Measurements from ENCODE around the gene AMBN.
A peak's percentile ranks its signal among the peaks of the same experiment; 100 is the strongest.

AMBN gene

DNA sequence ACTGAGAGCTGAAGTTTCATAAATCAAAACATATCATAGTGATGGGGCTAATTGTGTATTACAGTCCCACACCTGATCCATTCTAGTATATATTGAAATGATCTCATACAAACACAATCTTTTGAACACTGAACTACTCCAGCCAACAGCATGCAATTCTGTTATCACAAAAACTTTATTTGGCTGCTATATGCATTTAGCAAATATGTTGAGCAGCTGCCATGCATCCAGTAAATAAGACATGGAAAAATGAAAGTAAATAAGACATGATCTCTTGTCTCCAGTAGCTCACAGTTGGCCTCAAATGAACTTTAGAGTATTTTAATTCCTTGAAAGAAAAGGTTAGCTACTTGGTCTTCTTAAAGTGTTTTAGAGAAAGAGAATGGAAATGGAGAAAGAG lies 2.1 kb downstream of the AMBN start:
- Mint-ChIP-seq H3K9me3 (no peaks in the 10 kb centered on the region), H3K4me1 (ENCODE audit: low read depth) (no peaks in the 10 kb centered on the region), H3K4me3 (no peak overlapping the region), H3K27me3 (peaks cover 10% of the 10 kb centered on the region), H3K27ac (no peak overlapping the region), H3K36me3 (ENCODE audit: low read depth) (no peaks in the 10 kb centered on the region)
- DNase-seq = no peak

DNA sequence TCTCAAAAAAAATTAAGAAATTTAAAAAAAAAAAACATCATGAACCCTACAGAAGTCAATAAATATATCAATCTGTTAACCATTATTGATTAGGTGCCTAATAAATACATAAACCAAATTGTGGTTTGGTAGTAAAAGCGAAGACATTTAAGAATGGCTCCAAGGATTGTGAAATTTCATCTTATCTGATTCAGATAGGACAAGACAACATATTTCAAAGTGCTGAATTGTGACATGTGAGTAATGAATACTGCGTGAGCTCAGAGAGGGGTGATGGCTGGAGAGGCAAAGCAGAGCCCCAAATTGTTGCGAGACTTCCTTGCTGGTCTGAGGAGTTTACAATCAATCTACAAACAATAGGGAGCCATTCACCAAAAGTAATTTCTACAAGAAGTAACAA lies 8.2 kb downstream of the AMBN start:
- no peaks in the 10 kb centered on the region for H3K9me3 Mint-ChIP-seq
- no peak overlapping the region for H3K27ac Mint-ChIP-seq
- no peaks in the 10 kb centered on the region for H3K4me1 Mint-ChIP-seq (ENCODE audit: low read depth)
- peaks cover 3% of the 10 kb centered on the region for H3K27me3 Mint-ChIP-seq
- H3K4me3 Mint-ChIP-seq = no peak overlapping the region
- no peak for DNase-seq
- no peaks in the 10 kb centered on the region for H3K36me3 Mint-ChIP-seq (ENCODE audit: low read depth)

DNA sequence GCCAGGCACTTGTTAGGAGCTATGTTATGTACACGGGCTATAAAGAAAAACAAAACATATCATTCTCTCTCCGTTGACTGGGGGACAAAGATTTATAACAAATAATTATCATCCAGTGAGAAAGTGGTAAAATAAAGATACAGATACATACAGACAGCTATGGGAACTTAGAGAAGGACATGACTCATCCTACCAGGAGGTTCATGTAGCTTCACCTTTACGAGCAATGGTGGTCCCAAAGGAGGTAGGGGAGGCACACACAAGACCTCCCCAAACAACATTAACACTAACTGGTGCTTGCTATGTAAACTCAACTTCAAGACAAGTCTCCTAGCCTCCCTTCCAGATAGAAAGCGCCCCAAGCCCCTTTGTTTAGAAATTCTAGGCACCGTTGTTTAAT lies 8.9 kb downstream of the AMBN start:
- Mint-ChIP-seq H3K4me1 (ENCODE audit: low read depth) (no peaks in the 10 kb centered on the region), H3K4me3 (no peak overlapping the region), H3K36me3 (ENCODE audit: low read depth) (no peaks in the 10 kb centered on the region), H3K27ac (no peak overlapping the region), H3K27me3 (peaks cover 3% of the 10 kb centered on the region), H3K9me3 (no peaks in the 10 kb centered on the region)
- DNase-seq = no peak

DNA sequence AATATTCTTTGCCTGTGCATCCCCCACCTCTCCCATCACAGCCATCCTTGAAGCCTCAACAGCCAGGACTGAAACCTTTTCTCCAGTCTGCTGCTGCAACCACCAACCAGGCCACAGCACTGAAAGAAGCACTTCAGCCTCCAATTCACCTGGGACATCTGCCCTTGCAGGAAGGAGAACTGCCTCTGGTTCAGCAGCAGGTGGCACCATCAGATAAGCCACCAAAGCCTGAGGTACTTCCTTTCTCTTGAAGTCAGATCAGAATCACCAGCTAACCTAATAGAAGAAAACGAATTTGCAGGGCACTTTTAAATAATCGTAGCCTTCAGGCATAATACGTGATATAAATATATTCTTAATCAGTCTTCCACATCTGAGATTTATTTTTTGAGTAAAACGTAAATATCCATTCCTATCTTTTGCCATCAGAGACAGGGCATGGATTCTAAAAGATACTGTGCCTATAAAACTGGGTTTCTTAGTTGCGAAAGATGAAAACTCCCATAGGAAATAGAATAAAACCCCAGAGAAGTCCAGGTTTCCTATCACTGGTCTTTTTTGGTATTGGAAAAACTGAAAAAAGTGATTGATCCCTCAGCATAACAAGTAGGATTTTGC lies 9.5 kb downstream of the AMBN start:
- Mint-ChIP-seq H3K27ac (no peak overlapping the region), H3K36me3 (ENCODE audit: low read depth) (no peaks in the 10 kb centered on the region), H3K4me3 (no peak overlapping the region), H3K27me3 (peaks cover 3% of the 10 kb centered on the region), H3K4me1 (ENCODE audit: low read depth) (no peaks in the 10 kb centered on the region), H3K9me3 (no peaks in the 10 kb centered on the region)
- peak; percentile 63 for DNase-seq

DNA sequence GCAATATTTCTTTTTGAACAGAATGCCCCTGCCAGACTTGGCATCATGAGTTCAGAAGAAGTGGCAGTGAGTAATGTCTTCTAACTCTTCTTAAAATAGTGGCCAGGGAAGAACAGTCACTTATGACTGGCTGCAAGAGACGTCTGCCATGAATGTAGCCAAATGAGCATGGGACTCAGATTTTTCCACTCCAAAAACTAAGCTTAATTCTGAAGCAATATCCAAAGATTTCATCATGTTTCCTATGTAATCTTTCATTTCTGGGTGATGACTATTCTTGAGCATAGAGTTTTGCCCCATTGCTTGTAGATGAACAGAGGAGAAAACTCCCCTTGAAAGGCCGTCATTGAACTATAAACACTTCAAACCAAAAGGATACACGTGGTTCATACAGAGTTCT lies 11.8 kb downstream of the AMBN start:
- H3K27me3 Mint-ChIP-seq = peaks cover 10% of the 10 kb centered on the region
- H3K4me1 Mint-ChIP-seq (ENCODE audit: low read depth) = no peaks in the 10 kb centered on the region
- H3K27ac Mint-ChIP-seq = no peak overlapping the region
- H3K36me3 Mint-ChIP-seq (ENCODE audit: low read depth) = no peaks in the 10 kb centered on the region
- no peaks in the 10 kb centered on the region for H3K9me3 Mint-ChIP-seq
- no peak for DNase-seq
- no peak overlapping the region for H3K4me3 Mint-ChIP-seq

DNA sequence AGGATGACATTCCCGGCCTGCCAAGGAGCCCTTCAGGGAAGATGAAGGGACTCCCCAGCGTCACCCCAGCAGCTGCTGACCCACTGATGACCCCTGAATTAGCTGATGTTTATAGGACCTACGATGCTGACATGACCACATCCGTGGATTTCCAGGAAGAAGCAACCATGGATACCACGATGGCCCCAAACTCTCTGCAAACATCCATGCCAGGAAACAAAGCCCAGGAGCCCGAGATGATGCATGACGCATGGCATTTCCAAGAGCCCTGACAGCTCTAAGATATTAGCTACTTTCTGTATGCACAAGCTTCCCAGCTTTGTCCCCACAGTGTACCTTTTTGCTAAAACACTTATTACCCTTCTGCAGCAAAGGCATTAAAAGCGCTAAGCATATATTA lies 14.4 kb downstream of the AMBN start:
- H3K4me1 Mint-ChIP-seq (ENCODE audit: low read depth) = no peaks in the 10 kb centered on the region
- H3K27ac Mint-ChIP-seq = no peak overlapping the region
- DNase-seq = no peak
- no peaks in the 10 kb centered on the region for H3K9me3 Mint-ChIP-seq
- H3K27me3 Mint-ChIP-seq = peaks cover 16% of the 10 kb centered on the region
- H3K4me3 Mint-ChIP-seq = no peak overlapping the region
- H3K36me3 Mint-ChIP-seq (ENCODE audit: low read depth) = no peaks in the 10 kb centered on the region

DNA sequence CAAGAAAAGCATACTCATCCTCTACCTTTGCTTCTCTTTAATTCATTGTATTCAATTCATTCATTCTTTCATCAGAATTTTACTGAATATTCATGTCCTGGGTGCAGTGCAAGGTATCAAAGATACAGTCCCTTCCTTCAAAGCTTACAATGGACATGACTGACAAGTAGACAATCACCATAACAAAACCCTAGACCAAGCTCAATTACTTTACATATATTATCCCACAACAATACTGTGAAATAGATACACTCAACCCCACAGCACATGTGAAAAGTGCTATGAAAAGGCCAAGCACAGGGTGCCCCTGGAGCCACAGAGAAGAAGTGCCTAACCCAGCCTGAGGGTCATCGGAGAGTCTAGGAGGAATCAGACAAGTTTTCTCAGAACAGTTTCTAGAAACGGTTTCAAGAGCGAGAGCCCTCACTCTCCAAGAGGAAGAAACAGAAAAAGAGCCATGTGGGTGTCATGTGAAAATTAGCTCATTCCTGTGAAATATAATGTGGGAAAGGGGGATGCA lies 15.3 kb downstream of the AMBN start:
- no peak for DNase-seq
- no peaks in the 10 kb centered on the region for H3K4me1 Mint-ChIP-seq (ENCODE audit: low read depth)
- H3K27me3 Mint-ChIP-seq = peaks cover 21% of the 10 kb centered on the region
- H3K9me3 Mint-ChIP-seq = no peaks in the 10 kb centered on the region
- no peak overlapping the region for H3K4me3 Mint-ChIP-seq
- H3K36me3 Mint-ChIP-seq (ENCODE audit: low read depth) = no peaks in the 10 kb centered on the region
- no peak overlapping the region for H3K27ac Mint-ChIP-seq

DNA sequence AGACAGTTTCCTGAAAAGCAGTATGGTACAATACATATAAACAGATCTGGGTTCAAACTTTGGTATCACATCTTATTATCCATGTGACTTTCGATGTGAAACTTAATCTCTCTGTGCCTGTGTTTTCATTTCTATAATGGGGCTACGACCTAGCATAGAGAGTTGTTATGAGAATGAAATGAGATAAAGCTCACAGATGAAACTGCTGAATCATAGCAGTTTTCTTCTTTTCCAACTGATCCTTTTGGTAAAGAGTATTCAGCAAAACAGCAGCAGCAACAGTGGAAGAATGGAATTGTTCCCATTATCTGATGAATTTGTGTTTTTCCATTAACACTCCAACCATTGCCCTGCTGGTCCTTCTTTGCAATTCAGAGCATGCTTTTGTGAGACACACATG lies 16.3 kb downstream of the AMBN start:
- Mint-ChIP-seq H3K36me3 (ENCODE audit: low read depth) (no peaks in the 10 kb centered on the region), H3K4me3 (no peak overlapping the region), H3K27me3 (peaks cover 28% of the 10 kb centered on the region), H3K4me1 (ENCODE audit: low read depth) (peaks cover 7% of the 10 kb centered on the region), H3K27ac (no peak overlapping the region), H3K9me3 (no peaks in the 10 kb centered on the region)
- no peak for DNase-seq

DNA sequence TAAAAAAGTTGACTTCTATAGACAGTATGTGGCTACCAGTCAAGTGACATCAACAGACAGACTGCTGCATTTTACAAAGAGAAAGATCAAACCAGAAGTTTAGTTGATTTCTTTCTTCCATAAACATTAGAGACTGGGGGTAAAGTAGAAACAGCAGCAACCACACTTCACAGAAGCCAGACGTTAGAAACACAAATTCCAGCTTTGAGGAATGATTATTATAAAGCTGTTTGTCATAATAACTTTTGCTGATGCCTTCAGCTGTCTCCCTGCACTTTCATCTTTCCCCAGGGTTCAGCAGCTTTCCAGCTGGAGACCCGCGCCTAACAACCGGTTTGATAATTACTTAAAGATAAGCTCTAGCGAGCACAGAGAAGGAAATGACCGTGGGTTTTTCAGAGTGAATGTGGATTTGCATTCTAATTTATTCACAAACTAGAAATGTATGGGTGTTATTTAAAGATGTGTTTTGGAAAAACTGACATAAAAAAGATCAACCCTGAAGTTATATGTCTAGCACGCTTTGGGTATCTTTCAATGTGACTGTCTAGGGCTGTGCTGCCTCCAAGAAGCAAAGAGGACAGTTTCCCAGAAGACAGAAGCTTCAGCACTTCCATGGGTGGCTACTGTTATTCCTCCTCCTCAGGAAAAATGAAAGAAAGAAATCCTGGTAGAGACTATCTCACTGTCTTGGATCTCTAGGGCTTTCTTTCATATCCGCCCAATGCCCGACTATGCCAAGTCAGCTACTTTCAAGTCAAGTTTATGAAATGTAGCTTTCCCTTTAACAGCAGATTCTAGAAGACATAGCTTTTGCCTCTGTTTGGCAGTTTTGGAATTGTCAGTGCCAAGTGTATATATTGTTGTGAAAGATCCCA lies 21.5 kb downstream of the AMBN start:
- Mint-ChIP-seq H3K4me1 (ENCODE audit: low read depth) (peaks cover 17% of the 10 kb centered on the region), H3K36me3 (ENCODE audit: low read depth) (no peaks in the 10 kb centered on the region), H3K27me3 (peaks cover 31% of the 10 kb centered on the region), H3K4me3 (peak overlapping the region; percentile 12), H3K9me3 (no peaks in the 10 kb centered on the region), H3K27ac (no peak overlapping the region)
- DNase-seq = no peak

DNA sequence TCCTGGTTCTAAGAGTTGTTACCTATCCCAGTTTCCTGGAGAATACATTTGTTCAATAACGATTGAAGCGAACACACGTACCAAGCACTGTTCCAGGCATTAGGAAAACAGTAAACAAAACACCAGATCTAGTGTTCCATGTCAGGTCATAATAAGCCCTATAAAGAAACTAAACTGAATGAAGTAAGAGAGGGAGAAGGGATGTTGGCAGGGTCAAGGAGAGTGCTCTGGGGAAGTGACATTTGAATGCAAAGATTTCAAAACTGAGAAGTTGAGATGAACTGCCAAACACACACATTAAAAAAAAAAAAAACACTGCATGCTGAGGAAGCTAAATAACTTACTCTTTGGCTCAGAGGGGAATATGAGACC lies 22.1 kb downstream of the AMBN start:
- Mint-ChIP-seq H3K4me3 (no peak overlapping the region), H3K27ac (no peak overlapping the region), H3K27me3 (peaks cover 27% of the 10 kb centered on the region), H3K36me3 (ENCODE audit: low read depth) (no peaks in the 10 kb centered on the region), H3K4me1 (ENCODE audit: low read depth) (peaks cover 17% of the 10 kb centered on the region), H3K9me3 (peaks cover 2% of the 10 kb centered on the region)
- DNase-seq = no peak

DNA sequence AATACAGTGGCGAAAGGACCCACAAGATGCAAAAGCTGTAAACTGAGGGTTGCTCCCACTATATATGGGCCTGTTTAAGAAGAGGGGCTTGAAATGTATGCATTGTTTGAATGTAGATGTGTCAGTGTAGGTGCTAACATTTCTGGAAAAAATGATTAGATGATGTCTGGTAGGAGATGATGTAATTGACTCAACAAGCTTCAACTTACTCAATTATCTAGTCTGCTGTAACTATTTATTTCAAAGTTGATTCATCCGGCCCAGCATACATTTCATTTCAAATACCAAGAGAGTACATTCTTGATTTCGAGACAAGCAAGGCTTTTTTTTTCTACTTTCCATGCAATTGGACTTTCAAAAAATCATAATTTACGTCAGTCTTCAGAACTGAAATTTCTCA lies 27.2 kb downstream of the AMBN start:
- no peak for DNase-seq
- Mint-ChIP-seq H3K9me3 (peaks cover 5% of the 10 kb centered on the region), H3K27ac (no peak overlapping the region), H3K27me3 (peaks cover 1% of the 10 kb centered on the region), H3K4me1 (ENCODE audit: low read depth) (peaks cover 7% of the 10 kb centered on the region), H3K4me3 (no peak overlapping the region), H3K36me3 (ENCODE audit: low read depth) (no peaks in the 10 kb centered on the region)

DNA sequence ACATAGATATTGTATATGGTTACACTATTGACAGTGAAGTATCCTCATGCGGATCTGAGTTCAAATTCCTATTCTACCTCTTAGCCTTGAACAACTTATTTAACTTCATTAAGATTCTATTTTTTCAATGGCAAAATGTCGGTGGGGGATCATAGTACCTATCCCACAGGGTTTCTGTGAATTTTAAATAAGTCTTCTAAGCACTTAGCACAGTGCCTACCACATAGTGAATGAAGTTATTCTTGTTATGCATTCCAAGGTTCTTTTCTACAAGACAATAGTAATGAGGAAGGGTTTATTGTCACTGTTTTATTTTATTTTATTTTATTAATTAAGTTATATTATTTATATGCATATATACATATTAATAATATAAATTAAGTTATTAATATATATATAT lies 27.7 kb downstream of the AMBN start:
- no peak overlapping the region for H3K27ac Mint-ChIP-seq
- peaks cover 8% of the 10 kb centered on the region for H3K4me1 Mint-ChIP-seq (ENCODE audit: low read depth)
- no peaks in the 10 kb centered on the region for H3K27me3 Mint-ChIP-seq
- DNase-seq = no peak
- no peaks in the 10 kb centered on the region for H3K36me3 Mint-ChIP-seq (ENCODE audit: low read depth)
- no peak overlapping the region for H3K4me3 Mint-ChIP-seq
- peaks cover 5% of the 10 kb centered on the region for H3K9me3 Mint-ChIP-seq

DNA sequence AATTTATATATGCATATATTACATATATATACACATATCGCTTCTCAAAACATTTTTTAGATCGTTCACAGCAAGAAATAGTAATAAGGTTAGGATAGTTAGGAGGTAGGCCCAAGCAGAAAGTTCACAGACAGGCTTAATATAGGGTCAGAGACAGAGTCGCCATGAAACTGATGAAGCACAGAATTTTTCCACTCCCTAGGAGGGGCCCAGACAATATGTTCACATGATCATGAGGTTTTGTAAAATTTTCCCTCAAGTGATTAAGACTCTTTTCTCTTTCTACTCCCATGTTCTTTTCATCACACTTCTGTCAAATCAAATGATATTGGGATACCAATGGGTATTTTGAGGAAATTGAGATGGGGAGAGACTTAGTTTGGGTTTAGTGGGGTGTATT lies 31.3 kb downstream of the AMBN start:
- H3K27ac Mint-ChIP-seq = no peak overlapping the region
- no peak for DNase-seq
- H3K9me3 Mint-ChIP-seq = peaks cover 5% of the 10 kb centered on the region
- H3K36me3 Mint-ChIP-seq (ENCODE audit: low read depth) = no peaks in the 10 kb centered on the region
- no peak overlapping the region for H3K4me3 Mint-ChIP-seq
- H3K27me3 Mint-ChIP-seq = no peaks in the 10 kb centered on the region
- peaks cover 8% of the 10 kb centered on the region for H3K4me1 Mint-ChIP-seq (ENCODE audit: low read depth)

DNA sequence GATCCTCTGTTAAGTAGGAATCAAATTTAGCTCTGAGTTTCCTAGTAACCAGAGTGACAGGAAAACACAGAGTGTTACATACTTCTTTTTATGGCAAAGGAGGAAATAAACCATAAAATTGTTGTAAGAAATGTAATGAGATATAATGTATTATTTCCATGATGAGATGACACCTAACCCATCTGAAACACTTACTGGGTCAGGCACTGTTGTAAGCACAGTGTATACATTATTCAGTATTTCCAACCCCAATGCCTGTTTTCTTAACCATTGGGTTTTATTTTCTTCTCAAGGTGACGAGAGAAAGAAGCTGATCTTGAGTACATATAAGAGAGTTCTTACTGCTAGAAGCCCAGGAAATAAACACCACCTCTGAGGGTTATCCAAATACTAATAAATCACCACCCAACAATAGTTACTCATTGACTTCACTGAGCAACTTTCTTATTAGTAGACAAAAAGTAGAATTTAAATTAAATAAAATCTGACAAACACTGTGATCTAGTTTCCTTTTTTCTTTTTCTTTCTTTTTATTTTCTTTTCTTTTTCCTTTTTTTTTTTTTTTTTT lies 32.3 kb downstream of the AMBN start:
- H3K4me1 Mint-ChIP-seq (ENCODE audit: low read depth) = peaks cover 13% of the 10 kb centered on the region
- DNase-seq = no peak
- peaks cover under 1% of the 10 kb centered on the region for H3K9me3 Mint-ChIP-seq

DNA sequence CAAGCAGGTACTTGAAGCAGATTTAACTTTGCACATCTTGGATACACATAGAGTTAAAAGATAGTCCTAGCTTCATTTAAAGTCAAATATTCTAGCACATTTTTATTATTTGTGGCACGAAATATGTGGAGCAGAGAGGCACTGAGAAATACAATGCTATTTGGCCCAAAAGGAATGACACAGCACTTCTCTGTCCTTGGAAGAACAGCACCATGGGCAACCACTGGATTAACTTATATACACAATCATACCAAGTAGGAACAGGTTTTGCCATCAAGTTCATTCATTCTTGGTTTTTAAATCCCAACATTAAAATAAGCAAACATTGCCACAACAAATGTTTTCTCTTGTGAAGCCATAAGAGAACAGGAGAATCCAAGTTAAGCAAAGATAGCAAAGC lies 35.6 kb downstream of the AMBN start:
- no peaks in the 10 kb centered on the region for H3K36me3 Mint-ChIP-seq (ENCODE audit: low read depth)
- H3K4me3 Mint-ChIP-seq = no peak overlapping the region
- DNase-seq = no peak
- H3K27ac Mint-ChIP-seq = no peak overlapping the region
- peaks cover 19% of the 10 kb centered on the region for H3K4me1 Mint-ChIP-seq (ENCODE audit: low read depth)
- H3K27me3 Mint-ChIP-seq = no peaks in the 10 kb centered on the region
- no peaks in the 10 kb centered on the region for H3K9me3 Mint-ChIP-seq

More for the DNA sequence above, 32.3 kb downstream of the AMBN start:
- no peaks in the 10 kb centered on the region for H3K36me3 Mint-ChIP-seq (ENCODE audit: low read depth)
- H3K4me3 Mint-ChIP-seq = no peak overlapping the region
- no peak overlapping the region for H3K27ac Mint-ChIP-seq
- no peaks in the 10 kb centered on the region for H3K27me3 Mint-ChIP-seq

All from activated T-cell treated with anti-CD3 and anti-CD28 coated beads, Interleukin-2, amount 50 U/mL, for 24 hours (primary cell).